Hematopoietic multipotent progenitor cell treated with erythropoietin and hydrocortisone succinate and interleukin-3 and kit ligand, for 17 days (in vitro differentiated cells): ENCODE data around the gene DNAJA3.

Experiments used
- DNase-seq: peaks from one replicate; pipeline ENCODE4 v3.0.0-alpha.2; 2015; ENCODE audit warnings: low spot score

Gene DNAJA3

GRCh38 chr16:4425378-4426020 lies at the start of gene DNAJA3:
Gene DNAJA3 (plus strand): TSS chr16:4425868. CDS start chr16:4425882, 14 bp downstream.
- DNase-seq, result peak; percentile 96

GRCh38 chr16:4376126-4376892 lies 49.4 kb upstream of the DNAJA3 start:
- DNase-seq, result no peak

- DNase-seq, result no peak
Measured at GRCh38 chr16:4376893-4377572, 48.6 kb upstream of the DNAJA3 start.

- no peak for DNase-seq
Measured at GRCh38 chr16:4377573-4378154, 48.0 kb upstream of the DNAJA3 start.

- DNase-seq, result no peak
Measured at GRCh38 chr16:4378161-4378666, 47.5 kb upstream of the DNAJA3 start.

GRCh38 chr16:4378999-4379690 lies 46.5 kb upstream of the DNAJA3 start:
- DNase-seq, result no peak

GRCh38 chr16:4380119-4381063 lies 45.3 kb upstream of the DNAJA3 start:
- no peak for DNase-seq

GRCh38 chr16:4381072-4381934 lies 44.4 kb upstream of the DNAJA3 start:
- DNase-seq, result no peak

GRCh38 chr16:4381935-4382794 lies 43.5 kb upstream of the DNAJA3 start:
- no peak for DNase-seq

GRCh38 chr16:4382795-4383357 lies 42.8 kb upstream of the DNAJA3 start:
- DNase-seq, result no peak

- no peak for DNase-seq
Measured at GRCh38 chr16:4383591-4384444, 41.9 kb upstream of the DNAJA3 start.

- DNase-seq, result no peak
Measured at GRCh38 chr16:4384509-4384942, 41.1 kb upstream of the DNAJA3 start.

- no peak for DNase-seq
Measured at GRCh38 chr16:4385066-4385788, 40.4 kb upstream of the DNAJA3 start.

- no peak for DNase-seq
Measured at GRCh38 chr16:4385789-4386450, 39.7 kb upstream of the DNAJA3 start.

GRCh38 chr16:4386451-4386805 lies 39.2 kb upstream of the DNAJA3 start:
- no peak for DNase-seq

- DNase-seq, result no peak
Measured at GRCh38 chr16:4386951-4387565, 38.6 kb upstream of the DNAJA3 start.
